Stimulated activated CD8-positive, alpha-beta memory T cell treated with anti-CD3 and anti-CD28 coated beads, Interleukin-12 subunit alpha, Interleukin-12 subunit beta, amount 100 ng/mL, for 1 hour (primary cell): ENCODE results near the gene CCNY.

Source experiments
- DNase-seq: peaks from one replicate; pipeline ENCODE4 v3.0.0-alpha.2; 2020; ENCODE audit warnings: low read depth

The CCNY gene

DNA sequence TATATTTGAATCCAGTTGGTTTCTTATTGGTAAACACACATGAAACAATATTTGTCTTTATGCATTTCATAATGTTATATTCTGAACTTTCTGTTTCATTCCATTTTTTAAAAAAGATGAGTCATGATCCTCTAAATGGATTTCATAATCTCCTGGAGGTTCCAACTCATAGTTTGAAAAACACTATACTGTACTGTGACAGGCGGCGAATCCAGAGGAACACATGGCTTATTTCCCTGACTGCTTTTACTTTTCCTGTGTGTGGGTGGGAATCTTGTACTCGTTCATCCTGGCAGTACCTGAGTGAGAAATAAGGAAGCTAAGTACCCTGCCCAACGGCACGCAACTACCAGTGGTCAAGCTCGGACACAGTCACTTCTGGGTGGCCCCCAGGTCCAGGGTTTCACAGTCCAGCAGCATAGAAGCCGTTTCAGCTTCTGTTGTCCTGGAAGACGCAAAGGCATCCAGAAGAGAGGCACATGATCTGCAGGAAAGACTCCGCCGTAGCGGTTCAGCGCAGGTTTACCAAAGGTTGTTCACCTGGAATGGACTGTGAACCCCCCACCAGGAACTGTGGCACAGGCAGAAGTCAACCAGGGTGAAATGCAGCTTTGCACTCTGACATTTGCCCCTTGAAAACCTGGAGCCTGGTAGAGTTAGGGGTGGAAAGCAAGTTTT, 117.7 kb downstream of the CCNY start:
- DNase-seq = no peak

- no peak for DNase-seq
Measured at GRCh38 chr10:35456153-35456720, 119.9 kb downstream of the CCNY start.

DNA sequence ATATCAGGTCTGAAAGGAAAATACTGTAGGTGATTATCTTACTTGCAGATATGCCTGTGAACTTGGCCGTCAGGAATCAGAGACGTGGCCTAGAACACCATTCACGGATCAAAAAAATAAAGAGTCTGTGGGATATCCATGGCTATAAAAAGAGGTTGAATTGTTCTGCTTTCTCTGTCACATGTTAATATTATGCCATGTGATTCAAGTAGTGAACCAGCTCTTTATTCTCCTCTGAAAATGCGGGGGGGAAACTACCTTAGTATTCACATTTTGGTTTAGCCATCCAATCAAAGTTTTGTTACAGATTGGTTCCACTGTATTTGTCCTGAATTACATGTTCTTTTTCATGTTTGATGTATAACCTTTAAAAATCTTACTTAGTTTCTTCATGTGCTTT, 120.5 kb downstream of the CCNY start:
- no peak for DNase-seq

DNA sequence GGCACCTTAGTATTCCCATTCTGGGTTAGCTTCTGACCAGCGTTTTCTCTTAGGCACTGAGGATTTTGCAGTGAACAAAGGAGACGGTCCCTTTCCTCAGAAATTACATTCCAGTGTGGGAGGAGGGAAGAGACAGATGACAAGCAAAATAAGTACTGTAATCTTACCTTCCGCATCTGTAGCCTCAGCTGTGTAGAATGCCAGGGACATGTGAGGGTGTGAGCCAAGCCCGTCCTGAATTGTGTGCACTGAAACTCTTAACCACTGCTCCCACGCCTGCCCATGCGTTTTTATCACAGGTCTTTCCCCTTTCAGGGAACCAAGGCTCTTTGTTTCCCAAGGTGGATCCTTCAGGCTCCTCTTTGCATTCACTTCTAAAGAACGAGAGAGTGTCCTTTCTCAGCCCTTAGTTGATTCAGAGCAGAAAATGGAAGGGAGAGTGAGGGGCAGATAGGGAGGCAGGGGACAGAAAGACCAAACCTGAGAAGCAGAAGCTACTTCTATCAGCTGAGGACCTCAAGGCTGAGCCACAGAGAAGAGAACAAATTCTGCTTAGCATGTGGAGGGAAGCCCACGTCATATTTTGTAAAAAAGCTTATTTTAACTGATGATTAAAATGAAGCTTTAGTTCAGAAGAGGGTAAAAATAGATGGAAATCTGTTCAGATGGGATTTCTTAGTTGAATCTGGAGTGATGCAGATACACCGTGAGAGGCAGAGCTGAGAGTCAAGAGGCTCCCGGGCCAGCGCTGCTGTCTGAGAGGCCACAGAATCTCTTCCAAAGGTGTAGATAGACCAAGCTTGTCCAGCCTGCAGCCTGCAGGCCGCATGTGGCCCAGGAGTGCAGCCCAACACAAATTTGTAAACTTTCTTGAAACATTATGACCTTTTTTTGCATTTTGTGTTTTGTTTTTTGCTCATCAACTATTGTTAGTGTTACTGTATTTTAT, 122.5 kb downstream of the CCNY start:
- DNase-seq = no peak

DNA sequence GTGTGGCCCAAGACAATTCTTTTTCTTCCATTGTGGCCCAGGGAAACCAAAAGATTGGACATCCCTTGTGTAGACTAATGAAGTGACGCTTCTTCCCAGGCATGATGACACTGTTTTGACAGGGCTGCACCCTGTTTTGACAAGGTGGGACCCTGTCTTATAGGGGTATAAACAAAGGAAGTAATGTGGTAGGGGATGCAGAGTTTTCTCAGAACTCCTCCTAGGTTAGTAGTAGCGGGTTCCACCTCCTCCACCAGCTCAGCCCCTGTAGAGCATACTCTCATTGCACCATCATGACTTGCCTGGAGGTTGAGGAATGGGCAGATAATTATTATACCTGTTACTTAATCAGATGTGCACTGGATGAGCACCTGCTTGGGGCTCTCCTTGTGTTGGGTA, 123.1 kb downstream of the CCNY start:
- no peak for DNase-seq

GRCh38 chr10:35460852-35461460, 124.6 kb downstream of the CCNY start:
- DNase-seq = no peak

DNA sequence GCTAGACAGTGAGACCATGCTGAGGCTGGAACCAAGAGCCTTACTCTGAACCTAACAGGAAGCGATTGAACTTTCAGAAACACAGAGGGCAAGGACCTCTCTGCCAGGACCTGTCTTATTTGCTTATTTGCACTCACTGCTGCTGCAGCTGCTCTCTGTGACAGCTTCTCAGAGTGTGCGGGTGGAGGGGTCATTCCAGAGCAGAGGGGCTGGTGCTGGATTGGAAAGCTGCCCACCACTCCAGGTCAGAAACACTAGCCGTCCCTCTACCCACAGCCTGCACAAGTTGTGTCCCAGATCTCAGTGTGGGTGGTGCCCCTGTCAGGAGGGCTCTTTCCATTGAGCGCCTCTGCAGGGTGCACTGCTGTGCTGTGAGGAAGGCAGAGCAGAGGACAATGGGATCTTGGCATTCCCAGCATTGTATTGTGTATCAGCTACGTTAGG, 126.2 kb downstream of the CCNY start:
- DNase-seq = no peak

- DNase-seq = no peak
Measured at GRCh38 chr10:35463105-35463867, 127.0 kb downstream of the CCNY start.

DNA sequence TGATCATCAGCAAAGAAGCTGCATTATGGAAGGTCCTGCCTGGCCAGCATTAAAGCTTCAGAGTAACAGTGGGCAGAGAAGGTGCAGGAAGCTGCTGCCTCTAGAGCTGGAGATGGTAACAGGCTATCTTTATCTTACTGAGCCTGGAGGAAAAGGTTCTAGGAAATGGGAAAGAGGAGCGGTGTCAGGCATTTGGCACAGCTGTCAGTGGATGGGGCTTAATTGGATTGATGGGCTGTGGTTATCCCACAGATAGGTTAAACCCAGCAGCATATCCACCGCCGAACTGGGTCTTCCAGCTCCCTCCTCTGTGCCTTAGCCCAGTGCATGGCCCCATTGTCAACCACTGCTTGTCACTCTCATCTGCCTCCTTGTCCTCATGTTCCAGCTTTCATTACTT, 127.6 kb downstream of the CCNY start:
- DNase-seq = no peak

DNA sequence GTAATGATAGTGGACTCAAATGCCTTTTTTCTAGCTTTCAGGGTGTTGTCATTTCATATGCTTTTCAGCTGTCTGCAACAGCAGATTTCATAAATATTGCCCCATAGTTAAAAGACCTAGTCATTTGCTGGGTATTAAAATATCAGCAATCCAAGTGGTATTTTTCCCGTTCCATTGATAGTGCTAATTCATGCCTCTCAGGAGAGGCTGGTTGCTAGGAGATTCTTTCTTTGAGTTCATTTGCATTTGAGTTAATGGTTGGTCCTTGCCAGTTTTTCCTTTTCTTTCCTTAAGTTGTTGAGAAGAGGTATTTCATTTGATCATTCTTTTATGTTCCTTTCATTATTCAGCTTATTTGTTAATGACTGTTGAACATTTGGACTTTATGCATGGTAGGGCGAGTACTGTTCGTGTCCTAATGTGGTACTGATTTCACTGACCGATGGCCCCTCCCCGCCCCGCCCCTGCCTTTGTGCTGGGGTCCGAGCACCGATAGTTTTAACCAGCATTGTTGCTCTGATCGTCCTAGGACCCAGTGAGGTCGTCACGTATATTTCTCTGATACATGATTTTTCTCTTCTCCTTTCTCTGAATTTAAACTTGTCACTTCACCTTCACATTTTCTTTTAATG, 128.6 kb downstream of the CCNY start:
- no peak for DNase-seq

DNA sequence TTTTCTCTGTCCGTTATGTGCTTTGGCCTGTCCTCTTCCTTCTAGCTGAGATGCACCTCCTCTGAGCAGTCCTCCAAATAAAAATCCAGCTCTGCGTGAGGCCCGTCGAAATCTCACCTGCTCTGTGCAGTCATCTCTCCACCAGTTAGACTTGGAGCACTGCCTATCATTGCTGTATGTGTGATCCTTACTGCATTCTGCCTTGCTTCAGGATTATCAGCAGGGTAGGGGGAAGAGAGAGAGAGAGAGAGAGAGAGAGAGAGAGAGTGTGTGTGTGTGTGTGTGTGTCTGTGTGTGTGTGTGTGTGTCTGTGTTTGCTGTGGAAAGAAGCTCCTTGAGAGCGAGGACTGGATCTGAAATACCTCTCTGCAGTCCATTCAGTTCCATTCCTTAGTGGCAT, 129.4 kb downstream of the CCNY start:
- DNase-seq = no peak

DNA sequence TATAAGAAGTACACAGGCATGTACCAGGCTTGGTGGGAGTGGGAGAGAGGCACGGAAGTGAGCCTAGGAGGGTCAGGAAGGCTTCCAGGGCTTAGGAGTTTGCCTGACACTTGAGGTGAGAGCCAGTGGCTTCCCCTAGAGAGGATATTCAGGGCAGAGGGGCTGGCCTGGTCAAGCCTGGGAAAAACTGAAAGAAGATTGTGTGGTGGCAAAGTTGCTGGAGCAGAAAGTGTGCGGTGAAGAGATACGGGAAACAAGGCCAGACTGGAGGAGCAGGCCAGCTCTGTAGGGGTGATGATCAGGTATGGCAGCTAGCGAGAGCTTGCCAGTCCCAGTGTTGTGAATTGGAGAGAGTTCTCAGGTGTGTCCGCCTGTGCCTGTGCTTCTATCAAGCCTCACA, 129.9 kb downstream of the CCNY start:
- no peak for DNase-seq

DNA sequence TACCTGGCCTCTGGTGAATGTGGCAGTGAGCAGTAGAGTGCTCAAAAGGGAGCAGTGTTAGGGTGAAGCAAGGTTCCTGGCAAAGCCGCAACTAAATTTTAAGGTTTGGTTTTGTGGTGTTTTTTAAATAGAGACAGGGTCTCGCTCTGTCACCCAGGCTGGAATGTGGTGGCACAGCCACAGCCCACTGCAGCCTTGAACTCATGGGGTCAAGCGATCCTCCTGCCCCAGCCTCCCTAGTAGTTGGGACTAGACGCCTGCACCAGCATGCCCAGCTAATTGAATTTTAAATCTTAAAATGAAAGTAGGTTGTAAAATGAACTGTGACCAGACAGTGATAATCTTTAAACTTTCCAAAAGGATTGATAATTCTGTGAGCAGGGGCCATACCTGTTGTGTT, 130.4 kb downstream of the CCNY start:
- no peak for DNase-seq

DNA sequence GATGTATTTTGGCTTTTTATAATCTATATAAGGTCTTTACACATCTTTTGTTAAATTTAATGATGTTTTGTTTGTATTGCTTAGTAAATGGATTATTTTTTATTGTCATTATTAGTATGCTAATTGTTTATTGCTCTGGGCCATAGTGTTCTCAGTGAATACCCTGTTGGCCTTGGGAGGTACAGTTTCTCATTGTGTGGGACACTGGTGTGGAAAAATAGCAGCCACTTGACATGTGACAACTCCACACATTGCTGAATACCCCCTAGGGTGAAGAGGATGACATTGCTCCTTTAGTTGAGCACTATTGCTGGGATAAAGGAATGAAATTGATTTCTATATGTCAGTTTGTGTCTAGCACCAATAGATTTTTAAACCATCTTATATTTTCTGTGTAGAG, 130.9 kb downstream of the CCNY start:
- no peak for DNase-seq

GRCh38 chr10:35470248-35470924, 134.1 kb downstream of the CCNY start:
- DNase-seq = no peak

GRCh38 chr10:35470925-35471315, 134.6 kb downstream of the CCNY start:
- no peak for DNase-seq

- DNase-seq = no peak
Measured at GRCh38 chr10:35471435-35471834, 135.1 kb downstream of the CCNY start.

DNA sequence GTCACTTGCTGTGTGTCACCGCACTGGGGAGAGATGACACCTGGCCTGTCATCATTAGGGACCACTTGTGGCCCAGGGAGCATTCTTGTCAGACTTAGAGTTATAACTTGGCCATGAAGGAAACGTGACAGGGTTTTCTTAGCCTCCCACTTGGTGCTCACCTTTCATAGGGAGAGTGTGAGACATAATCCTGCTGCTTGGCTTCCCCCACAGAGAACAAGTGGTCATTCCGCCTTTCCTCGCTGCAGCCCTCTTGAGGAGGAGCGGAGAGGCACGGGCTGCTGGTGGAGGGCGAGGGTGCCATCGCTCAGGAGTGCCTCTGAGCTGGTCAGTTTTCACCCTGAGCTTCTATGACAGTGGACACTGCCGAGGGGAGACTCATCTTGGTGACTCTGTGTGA, 143.8 kb downstream of the CCNY start:
- DNase-seq = no peak

GRCh38 chr10:35481413-35481812, 145.1 kb downstream of the CCNY start:
- no peak for DNase-seq

GRCh38 chr10:35486297-35486990, 150.1 kb downstream of the CCNY start:
- no peak for DNase-seq
